Endothelial cell of umbilical vein (primary cell): ENCODE results near the gene IL36RN. TPM values are rescaled to one million over a fixed set of nuclear protein-coding genes. Genes with fewer than 3 reads are reported as not detected.

Experiments
- BruUV-seq: library from RNA; stranded (reverse); fragments of 400-500 nt; replicated peaks from 2 replicates; lab custom pipeline; 2021; lab: Mats Ljungman, UMichigan
- CTCF ChIA-PET: fragments of 300-600, 350-600 bp; sonication (Branson Sonifier 250); formaldehyde crosslinking; loops from one replicate; lab custom pipeline; 2021; ENCODE audit warnings: antibody characterized with exemption, inconsistent platforms; lab: Charles Lee
- POLR2A ChIA-PET: fragments of 300-600, 350-600 bp; sonication (Branson Sonifier 250); formaldehyde crosslinking; loops from one replicate; lab custom pipeline; 2021; ENCODE audit warnings: antibody characterized with exemption, inconsistent platforms; lab: Charles Lee
- DNase-seq: peaks from one replicate; pipeline ENCODE4 v3.0.0-alpha.2; 2011; ENCODE audit warnings: low read depth, low spot score
- FAIRE-seq: peaks from 2 replicates; lab custom pipeline; 2011; peaks lifted over from hg19 to GRCh38; lab: Jason Lieb, UNC
- H2AFZ ChIP-seq: 2 replicates; pipeline ENCODE4 v1.6.0; 2012; ENCODE audit warnings: low read depth, low read length, control low read depth, inconsistent platforms
- H3K27ac ChIP-seq: 2 replicates; pipeline ENCODE4 v1.5.1; 2011; ENCODE audit warnings: low read depth, mild to moderate bottlenecking, control low read depth, low read length, moderate library complexity; ENCODE audit not compliant: insufficient read depth
- H3K27me3 ChIP-seq, 2 experiments: 2 replicates each; pipeline versions ENCODE4 v1.6.0 to v1.6.1; 2011; ENCODE audit warnings: low read length in 2 of 2, mixed read lengths in 1 of 2; ENCODE audit not compliant: control insufficient read depth in 2 of 2, insufficient read depth in 2 of 2
- H3K36me3 ChIP-seq, 2 experiments: 2 replicates in 1 of 2; 3 replicates in 1 of 2; pipeline ENCODE4 v1.5.1; 2011; ENCODE audit warnings: low read length in 2 of 2, mild to moderate bottlenecking in 1 of 2, moderate library complexity in 1 of 2; ENCODE audit not compliant: control insufficient read depth in 2 of 2, insufficient read depth in 2 of 2; ENCODE audit errors: extremely low read depth in 1 of 2
- H3K4me1 ChIP-seq: 3 replicates; pipeline ENCODE4 v1.5.1; 2011; ENCODE audit warnings: mild to moderate bottlenecking, low read length; ENCODE audit not compliant: control insufficient read depth, insufficient read depth; ENCODE audit errors: extremely low read depth
- H3K4me2 ChIP-seq: 2 replicates; pipeline ENCODE4 v1.6.1; 2011; ENCODE audit warnings: low read length, control low read depth, mixed read lengths; ENCODE audit not compliant: insufficient read depth
- H3K4me3 ChIP-seq, 3 experiments: fragments of 200-600 bp in 1 of 3; sonication (generic), shearing (Covaris generic) in 1 of 3; replicated peaks in 1 of 3; 2 replicates each; pipeline ENCODE4 v1.5.1; 2011 to 2016; ENCODE audit warnings: control low read depth in 3 of 3, low read length in 3 of 3, mild to moderate bottlenecking in 2 of 3, inconsistent platforms in 1 of 3, low read depth in 1 of 3, moderate library complexity in 1 of 3; ENCODE audit not compliant: insufficient read depth in 1 of 3
- H3K79me2 ChIP-seq: 2 replicates; pipeline ENCODE4 v1.6.0; 2012; ENCODE audit warnings: low read length, inconsistent platforms; ENCODE audit not compliant: control insufficient read depth, insufficient read depth
- H3K9ac ChIP-seq: replicated peaks from 2 replicates; pipeline ENCODE3; 2011; ENCODE audit warnings: low read length, control low read depth; ENCODE audit not compliant: insufficient read depth; ENCODE audit errors: extremely low read depth
- H3K9me1 ChIP-seq: replicated peaks from 3 replicates; pipeline ENCODE4 v1.6.0; 2011; ENCODE audit warnings: mild to moderate bottlenecking, low read length; ENCODE audit not compliant: control insufficient read depth, insufficient read depth; ENCODE audit errors: extremely low read depth
- H3K9me3 ChIP-seq: replicated peaks from 2 replicates; pipeline ENCODE4 v1.5.1; 2012; ENCODE audit warnings: low read length, inconsistent platforms; ENCODE audit not compliant: control insufficient read depth, insufficient read depth
- H4K20me1 ChIP-seq: replicated peaks from 2 replicates; pipeline ENCODE3; 2011; ENCODE audit warnings: mild to moderate bottlenecking, low read length; ENCODE audit not compliant: control insufficient read depth, insufficient read depth; ENCODE audit errors: extremely low read depth
- CTCF ChIP-seq, 2 donors: IDR thresholded peaks; 1 replicate in 1 of 2; 2 replicates in 1 of 2; pipeline ENCODE4 v1.5.1; 2011; ENCODE audit warnings: low read length in 2 of 2, mild to moderate bottlenecking in 2 of 2, moderate library complexity in 2 of 2, control low read depth in 1 of 2, inconsistent platforms in 1 of 2, low read depth in 1 of 2; ENCODE audit not compliant: insufficient read depth in 1 of 2; ENCODE audit errors: extremely low read depth in 1 of 2
- EZH2 ChIP-seq: IDR thresholded peaks from 2 replicates; pipeline ENCODE4 v1.6.1; 2012; ENCODE audit warnings: borderline replicate concordance, low read depth, mild to moderate bottlenecking, moderate library complexity, low read length, inconsistent platforms; ENCODE audit not compliant: severe bottlenecking
- FOS ChIP-seq: IDR thresholded peaks from 2 replicates; pipeline ENCODE4 v1.6.1; 2011; ENCODE audit warnings: mild to moderate bottlenecking, low read length, moderate library complexity, borderline replicate concordance; ENCODE audit not compliant: insufficient read depth
- JUN ChIP-seq: IDR thresholded peaks from 2 replicates; pipeline ENCODE4 v1.6.1; 2011; ENCODE audit warnings: borderline replicate concordance, low read depth; ENCODE audit not compliant: insufficient read length, insufficient read depth
- MAX ChIP-seq: IDR thresholded peaks from 2 replicates; pipeline ENCODE4 v1.6.1; 2011; ENCODE audit not compliant: insufficient read depth, insufficient read length
- MYC ChIP-seq: IDR thresholded peaks from one replicate; pipeline ENCODE4 v1.6.1; 2011; ENCODE audit warnings: mild to moderate bottlenecking, low read depth, low read length
- POLR2A ChIP-seq: IDR thresholded peaks from 2 replicates; pipeline ENCODE4 v1.6.1; 2012; ENCODE audit warnings: low read depth, mild to moderate bottlenecking, control low read depth, low read length
- POLR2AphosphoS5 ChIP-seq: IDR thresholded peaks from 2 replicates; pipeline ENCODE4 v1.6.1; 2012; ENCODE audit warnings: low read depth, mild to moderate bottlenecking, control low read depth, low read length, moderate library complexity; ENCODE audit not compliant: insufficient read depth
- dilution Hi-C: fragments of 300-500 bp; cut with MboI; formaldehyde crosslinking; loops from one replicate; pipeline ENCODE4 v1.15.0; 2019; ENCODE audit warnings: low sequenced_read_pairs; ENCODE audit not compliant: extremely low pct_ligation_motif_present
- intact Hi-C: fragments of 100-400 bp; cut with micrococcal nuclease; formaldehyde crosslinking; loops from one replicate; pipeline ENCODE4 v1.10.0; 2022
- polyA plus RNA-seq, 4 experiments: library from polyadenylated mRNA; depleted of rRNA in 3 of 4; stranded (reverse) in 3 of 4; unstranded in 1 of 4; fragments of >200 nt; gene quantifications; 2 replicates each; pipeline versions ENCODE4 v1.2.1 to v1.2.3, GENCODE V29; 2011 to 2012; ENCODE audit warnings: missing spikeins in 1 of 4
- total RNA-seq: library from RNA; stranded (reverse); gene quantifications from 2 replicates; pipeline ENCODE4 v1.2.3, GENCODE V29; 2021

IL36RN gene
- total and polyA plus RNA-seq, 2 donors (not counting 3 experiments of a cell fraction or from before 2014, with no cell fraction given): not detected

- FAIRE-seq: no peak
- no peak overlapping the region for H3K9ac ChIP-seq
- dilution Hi-C loops: no loop called here
- no TSS peak for BruUV-seq
- intact Hi-C loops: no loop called here
- ChIA-PET CTCF (interaction anchor here (1.7 kb wide), 1 partner anchor 12 kb away, joined by 5 read pairs; no protein-coding TSS in a partner anchor), POLR2A (no interaction called here)
- H3K4me2 ChIP-seq: no peak overlapping the region
- H3K4me1 ChIP-seq: no peaks in the 10 kb centered on the region
- H4K20me1 ChIP-seq: no peaks in the 10 kb centered on the region
- H3K79me2 ChIP-seq: no peaks in the 10 kb centered on the region
- DNase-seq: no peak
- no peaks in the 10 kb centered on the region for H3K27me3 ChIP-seq
- no peaks in the 10 kb centered on the region for H3K9me3 ChIP-seq
- H3K36me3 ChIP-seq: no peaks in the 10 kb centered on the region
- H3K27ac ChIP-seq: no peak overlapping the region
- H3K4me3 ChIP-seq: no peak overlapping the region
- H2AFZ ChIP-seq: no peak overlapping the region
- TF ChIP-seq MYC (no peak), CTCF (IDR thresholded peaks at IDR 0.05; ENCODE audit: extremely low read depth in 1 of 2, insufficient read depth in 1 of 2, low read depth in 1 of 2, low read length in 2 of 2) (no peak), FOS (no peak), MAX (no peak), JUN (no peak), POLR2AphosphoS5 (no peak), POLR2A (no peak), EZH2 (no peak)
- no peaks in the 10 kb centered on the region for H3K9me1 ChIP-seq
Measured at GRCh38 chr2:113068249-113068648, 9.3 kb downstream of the IL36RN start.
